ENCODE results near the gene ENTHD1. TPM values are rescaled to one million over a fixed set of nuclear protein-coding genes. Genes with fewer than 3 reads are reported as not detected.
A peak's percentile ranks its signal among the peaks of the same experiment; 100 is the strongest.

ENTHD1 gene
- total and polyA plus RNA-seq, 2 of the 8 experiments (the other 6 are each of a cell fraction or from before 2014, with no cell fraction given), result not detected

- FAIRE-seq, result no peak
- CTCF ChIA-PET (ENCODE audit: partially characterized antibody), result interaction anchor here (1.2 to 2.7 kb wide), 3 partner anchors 14 to 308 kb away, joined by 3 to 7 read pairs (median 4); no protein-coding TSS in a partner anchor
- H3K23ac ChIP-seq (ENCODE audit: insufficient read length), result no peak overlapping the region
- TF ChIP-seq RAD21 (IDR thresholded peaks at IDR 0.05 in 1 of 2, conservative IDR thresholded peaks at IDR 0.05 in 1 of 2; ENCODE audit: low read depth in 2 of 2, low read length in 2 of 2) (no peak), HDAC6 (IDR thresholded peaks at IDR 0.05; ENCODE audit: low read depth, low read length) (no peak), TAF7 (optimal IDR thresholded peaks at IDR 0.05; ENCODE audit: borderline replicate concordance, low read depth, low read length) (no peak)
Measured at GRCh38 chr22:39716534-39716933, 177.0 kb downstream of the ENTHD1 start.

More at GRCh38 chr22:39716534-39716933, 177.0 kb downstream of the ENTHD1 start:
- H2BK15ac ChIP-seq (ENCODE audit: low read length), result no peak overlapping the region
- H3K23me2 ChIP-seq (ENCODE audit: low read depth, low read length), result 0 out of 2 replicates have a peak, but pooled peaks cover 2% of the 10 kb centered on the region
- no peak overlapping the region for H4K5ac ChIP-seq (ENCODE audit: insufficient read length, low read depth, low read length)
- H3K36me3 ChIP-seq (ENCODE audit: control insufficient read depth in 2 of 4, insufficient read depth in 4 of 4, low read length in 3 of 4), result no peaks in the 10 kb centered on the region
- WGBS, 2 experiments (ENCODE audit: extremely low coverage in 1 of 2, insufficient coverage in 1 of 2, insufficient read length in 1 of 2, insufficient replicate concordance in 2 of 2, low coverage in 1 of 2, low lambda C conversion rate in 2 of 2, missing lambda C conversion rate in 1 of 2), result 94% methylated on average over 10 of the region's 10 CpGs; no CpG with 5 or more reads in 1 of the 2 experiments
- no peak overlapping the region for H3K14ac ChIP-seq (ENCODE audit: insufficient read length)
- no peak overlapping the region for H4K91ac ChIP-seq (replicated peaks; ENCODE audit: insufficient read length, low read length)
- H2BK5ac ChIP-seq (ENCODE audit: low read depth, low read length), result no peak overlapping the region
- POLR2A ChIA-PET (ENCODE audit: partially characterized antibody), result interaction anchor here (1.3 kb wide), 1 partner anchor 12 kb away, joined by 3 read pairs; no protein-coding TSS in a partner anchor
- H3K79me2 ChIP-seq (ENCODE audit: control insufficient read depth in 1 of 2, insufficient read depth in 2 of 2, low read length in 2 of 2), result no peaks in the 10 kb centered on the region
- H3K9ac ChIP-seq (replicated peaks in 1 of 4; ENCODE audit: extremely low read depth in 1 of 4, low read depth in 3 of 4, low read length in 3 of 4), result no peak overlapping the region
- H2AFZ ChIP-seq (ENCODE audit: low read length), result no peak overlapping the region
- H2AK5ac ChIP-seq (ENCODE audit: low read depth, low read length), result no peak overlapping the region
- H4K8ac ChIP-seq (ENCODE audit: extremely low read depth, insufficient read depth, low read length), result no peak overlapping the region
- no peak overlapping the region for H2BK120ac ChIP-seq (replicated peaks; ENCODE audit: low read depth, low read length)
- peak overlapping the region; percentile 32; the same call in 1 of the 2 replicates for H3K18ac ChIP-seq (ENCODE audit: extremely low read depth, low read length)
- H3K4me2 ChIP-seq (ENCODE audit: insufficient read depth in 1 of 2, low read depth in 2 of 2, low read length in 2 of 2), result no peak overlapping the region
- no peak overlapping the region for H2BK20ac ChIP-seq (ENCODE audit: low read length)
- H3K9me3 ChIP-seq (ENCODE audit: insufficient read depth in 2 of 2, low read depth in 1 of 2, low read length in 1 of 2), result no peaks in the 10 kb centered on the region
- no peak overlapping the region for H3K27ac ChIP-seq (ENCODE audit: low read depth, low read length)
- H3K27me3 ChIP-seq (replicated peaks in 1 of 4; ENCODE audit: control insufficient read depth in 3 of 4, extremely low read depth in 1 of 4, insufficient read depth in 3 of 4, low read length in 3 of 4), result no peaks in the 10 kb centered on the region
- peaks cover 0 to 2% of the 10 kb centered on the region in 2 experiments for H4K20me1 ChIP-seq (replicated peaks in 1 of 2; ENCODE audit: control insufficient read depth in 1 of 2, insufficient read depth in 2 of 2, low read length in 2 of 2)
- DNase-seq (ENCODE audit: low read depth in 1 of 2, low spot score in 2 of 2), result no peak
- H3K4me3 ChIP-seq (ENCODE audit: extremely low read depth in 1 of 4, insufficient read depth in 2 of 4, low read depth in 3 of 4, low read length in 4 of 4), result no peak overlapping the region
- H3K4ac ChIP-seq (replicated peaks; ENCODE audit: insufficient read length, low read depth, low read length), result no peak overlapping the region
- no peak overlapping the region for H2BK12ac ChIP-seq (ENCODE audit: low read depth, low read length)
- H3K79me1 ChIP-seq (ENCODE audit: low read depth, low read length), result no peaks in the 10 kb centered on the region
- peaks cover 0 to 4% (median 1%) of the 10 kb centered on the region in 4 experiments; a peak in 4 of 7 replicates for H3K4me1 ChIP-seq (replicated peaks in 1 of 4; ENCODE audit: control insufficient read depth in 3 of 4, insufficient read depth in 4 of 4, low read length in 3 of 4)
- no peak overlapping the region for H3K56ac ChIP-seq (replicated peaks; ENCODE audit: insufficient read length, low read depth, low read length)

Measured in H1 (cell line).